Measurements from ENCODE around the gene PRAMEF11.
"Not testable (repeated sequence)": the region's sequence is repeated elsewhere in the genome, so short reads cannot be mapped to it uniquely, and the experiment has no call there.

Gene PRAMEF11

GRCh38 chr1:12831310-12831709, at the start of gene PRAMEF11:
TSS of gene PRAMEF11 (minus strand) at chr1:12831410. CDS start at chr1:12828789, 2,621 bp downstream.
- DNase-seq (ENCODE audit: low spot score): not testable (repeated sequence)

- not testable (repeated sequence) for DNase-seq (ENCODE audit: low spot score)
These were observed 47.2 kb upstream of the PRAMEF11 start for GRCh38 chr1:12878453-12878852.

GRCh38 chr1:12863131-12863880, 32.1 kb upstream of the PRAMEF11 start:
- DNase-seq (ENCODE audit: low spot score): not testable (repeated sequence)

GRCh38 chr1:12856786-12857185, 25.6 kb upstream of the PRAMEF11 start, which contains the start of gene PRAMEF2:
TSS of gene PRAMEF2 (plus strand) at chr1:12857086. CDS start at chr1:12859010, 1,924 bp downstream.
- DNase-seq (ENCODE audit: low spot score): not testable (repeated sequence)

- no peak for DNase-seq (ENCODE audit: low spot score)
These were observed 20.6 kb upstream of the PRAMEF11 start for GRCh38 chr1:12851779-12852178.

GRCh38 chr1:12848620-12849019, 17.4 kb upstream of the PRAMEF11 start, which contains the start of gene HNRNPCL1:
TSS of gene HNRNPCL1 (minus strand) at chr1:12848720. CDS start at chr1:12848289, 431 bp downstream.
- DNase-seq (ENCODE audit: low spot score): not testable (repeated sequence)

More at GRCh38 chr1:12851779-12852178, 20.6 kb upstream of the PRAMEF11 start:
- TF ChIP-seq CTCF (IDR thresholded peaks at IDR 0.05; ENCODE audit: extremely low read depth, missing control alignments): no peak

GRCh38 chr1:12833251-12833650, 2.0 kb upstream of the PRAMEF11 start:
- DNase-seq (ENCODE audit: low spot score): not testable (repeated sequence)

- DNase-seq (ENCODE audit: low spot score): not testable (repeated sequence)
These were observed 12.1 kb downstream of the PRAMEF11 start for GRCh38 chr1:12819061-12819460.

GRCh38 chr1:12811409-12811784, 19.8 kb downstream of the PRAMEF11 start:
- TF ChIP-seq CTCF (IDR thresholded peaks at IDR 0.05; ENCODE audit: extremely low read depth, missing control alignments): no peak
- DNase-seq (ENCODE audit: low spot score): no peak

- no peak for DNase-seq (ENCODE audit: low spot score)
- TF ChIP-seq CTCF (IDR thresholded peaks at IDR 0.05; ENCODE audit: extremely low read depth, missing control alignments): no peak
These were observed 20.4 kb downstream of the PRAMEF11 start for GRCh38 chr1:12810691-12811408.

GRCh38 chr1:12809933-12810332, 21.3 kb downstream of the PRAMEF11 start:
- no peak for DNase-seq (ENCODE audit: low spot score)
- no peak for TF ChIP-seq CTCF (IDR thresholded peaks at IDR 0.05; ENCODE audit: extremely low read depth, missing control alignments)

Measured in GM20000 (cell line).